GM12878 (cell line): ENCODE results near the gene LRP5. TPM values are rescaled to one million over a fixed set of nuclear protein-coding genes. Genes with fewer than 3 reads are reported as not detected.

ENCODE experiments used
- ATAC-seq: fragments of 200-7000 bp; cut with Tn5 transposase; 3 replicates; pipeline ENCODE4 v1.9.1; 2020; ENCODE audit warnings: mild to moderate bottlenecking, moderate library complexity
- BruUV-seq: library from RNA; stranded (reverse); fragments of 400-500 nt; replicated peaks from 2 replicates; lab custom pipeline; 2021; lab: Mats Ljungman, UMichigan
- CTCF ChIA-PET: fragments of 300-600 bp; sonication (Branson Sonifier 250); formaldehyde crosslinking; extraction: SDS; loops from one replicate; lab custom pipeline; 2021; ENCODE audit warnings: inconsistent platforms; lab: Yijun Ruan, JAX
- POLR2A ChIA-PET: fragments of 350-600 bp; formaldehyde crosslinking; extraction: SDS; loops from one replicate; lab custom pipeline; 2021; ENCODE audit warnings: inconsistent platforms; lab: Charles Lee
- RAD21 ChIA-PET: fragments of 300-600 bp; sonication (Branson Sonifier 250); formaldehyde crosslinking; loops from one replicate; lab custom pipeline; 2023; ENCODE audit warnings: antibody characterized with exemption; ENCODE audit not compliant: unreplicated experiment; lab: Charles Lee
- SMC1A ChIA-PET: fragments of 300-600 bp; sonication (Branson Sonifier 250); formaldehyde crosslinking; loops from one replicate; lab custom pipeline; 2023; ENCODE audit not compliant: unreplicated experiment, uncharacterized antibody; lab: Charles Lee
- DNase-seq: peaks from one replicate; pipeline ENCODE4 v3.0.0-alpha.2; 2011; ENCODE audit warnings: low read depth, low spot score
- FAIRE-seq: peaks from 3 replicates; lab custom pipeline; 2011; peaks lifted over from hg19 to GRCh38; lab: Jason Lieb, UNC
- H2AFZ ChIP-seq: 2 replicates; pipeline ENCODE4 v1.6.0; 2011; ENCODE audit warnings: low read depth, low read length, control low read depth; ENCODE audit not compliant: control insufficient read depth
- H3K27ac ChIP-seq: 2 replicates; pipeline ENCODE4 v1.5.1; 2011; ENCODE audit warnings: control low read depth; ENCODE audit not compliant: control insufficient read depth, insufficient read depth
- H3K27me3 ChIP-seq, 2 experiments: replicated peaks in 1 of 2; 2 replicates each; pipeline versions ENCODE4 v1.6.0 to v1.6.1; 2011; ENCODE audit warnings: low read length in 1 of 2; ENCODE audit not compliant: control insufficient read depth in 2 of 2, insufficient read depth in 2 of 2
- H3K36me3 ChIP-seq, 2 experiments: 2 replicates each; pipeline ENCODE4 v1.5.1; 2011; ENCODE audit warnings: low read length in 1 of 2; ENCODE audit not compliant: control insufficient read depth in 2 of 2, insufficient read depth in 2 of 2
- H3K4me1 ChIP-seq: 2 replicates; pipeline ENCODE4 v1.6.1; 2011; ENCODE audit warnings: mild to moderate bottlenecking, low read length, moderate library complexity, mixed read lengths; ENCODE audit not compliant: control insufficient read depth, insufficient read depth
- H3K4me2 ChIP-seq: 2 replicates; pipeline ENCODE4 v1.6.0; 2011; ENCODE audit warnings: control low read depth; ENCODE audit not compliant: control insufficient read depth, insufficient read depth
- H3K4me3 ChIP-seq: fragments of 200-600 bp; sonication (generic); 2 replicates; pipeline ENCODE4 v1.5.1; 2016
- H3K79me2 ChIP-seq: 2 replicates; pipeline ENCODE4 v1.6.0; 2011; ENCODE audit warnings: low read length; ENCODE audit not compliant: control insufficient read depth, insufficient read depth
- H3K9ac ChIP-seq: 2 replicates; pipeline ENCODE4 v1.8.0; 2011; ENCODE audit warnings: low read length, control low read depth, mixed read lengths; ENCODE audit not compliant: control insufficient read depth, insufficient read depth
- H3K9me3 ChIP-seq: replicated peaks from 3 replicates; pipeline ENCODE4 v1.5.1; 2011; ENCODE audit warnings: mild to moderate bottlenecking, low read length; ENCODE audit not compliant: control insufficient read depth, insufficient read depth
- H4K20me1 ChIP-seq: 2 replicates; pipeline ENCODE4 v1.6.0; 2011; ENCODE audit not compliant: control insufficient read depth, insufficient read depth
- MXI1 ChIP-seq: fragments of 150-350 bp; IDR thresholded peaks from 2 replicates; pipeline ENCODE4 v1.6.1; 2011; ENCODE audit warnings: low read depth, mild to moderate bottlenecking, inconsistent platforms, low read length, improper control_type of control experiment
- NR2F1 ChIP-seq: fragments of 450-650 bp; conservative IDR thresholded peaks from 2 replicates; pipeline ENCODE4 v1.6.1; 2017; ENCODE audit warnings: mild to moderate bottlenecking
- POLR2A ChIP-seq: IDR thresholded peaks from 2 replicates; pipeline ENCODE4 v1.6.1; 2011; ENCODE audit warnings: low read depth, mild to moderate bottlenecking, low read length
- POU2F2 ChIP-seq: IDR thresholded peaks from 3 replicates; pipeline ENCODE4 v1.6.1; 2011; ENCODE audit warnings: low read depth, mild to moderate bottlenecking, low read length, borderline replicate concordance
- RELA ChIP-seq: fragments of 450-650 bp; IDR thresholded peaks from 2 replicates; pipeline ENCODE4 v1.8.0; 2014; ENCODE audit warnings: borderline replicate concordance; ENCODE audit not compliant: partially characterized antibody
- SMC3 ChIP-seq: IDR thresholded peaks from 2 replicates; pipeline ENCODE4 v1.6.1; 2011; ENCODE audit warnings: low read length, improper control_type of control experiment, borderline replicate concordance
- USF1 ChIP-seq: IDR thresholded peaks from 2 replicates; pipeline ENCODE4 v1.6.1; 2011; ENCODE audit warnings: borderline replicate concordance, low read depth, mild to moderate bottlenecking, moderate library complexity, mixed read lengths, low read length; ENCODE audit not compliant: insufficient read depth; ENCODE audit errors: extremely low read length
- ZNF207 ChIP-seq: fragments of 450-650 bp; IDR thresholded peaks from 2 replicates; pipeline ENCODE4 v1.6.1; 2014; ENCODE audit warnings: antibody characterized with exemption, mild to moderate bottlenecking, borderline replicate concordance
- WGBS: methylation state at CpG from one replicate; pipeline ENCODE4 v1.1.6; 2016; ENCODE audit warnings: low lambda C conversion rate; ENCODE audit not compliant: insufficient replicate concordance, insufficient coverage; ENCODE audit errors: missing lambda C conversion rate; 5-methylcytosine and 5-hydroxymethylcytosine counted together
- in situ Hi-C: fragments of 300-500 bp; cut with MboI; formaldehyde crosslinking; loops from 9 replicates; pipeline ENCODE4 v1.14.3; 2018; ENCODE audit warnings: mixed read lengths
- intact Hi-C: fragments of 100-400 bp; cut with micrococcal nuclease; formaldehyde crosslinking; loops from one replicate; pipeline ENCODE4 v1.14.2; 2022; ENCODE audit not compliant: unreplicated experiment
- polyA plus RNA-seq, 11 experiments: library from polyadenylated mRNA; depleted of rRNA in 4 of 11; unstranded in 6 of 11; stranded (reverse) in 5 of 11; fragments of >200 nt; fragmentation: Nextera tagmentation in 4 of 11; fragmentation: Illumina TruSeq in 1 of 11; extraction: Ambion mirVana in 4 of 11; extraction: Trizol in 1 of 11; gene quantifications; 1 replicate in 1 of 11; 2 replicates in 10 of 11; pipeline versions ENCODE4 v1.2.1 to v1.2.3, GENCODE V29; 2011 to 2016; ENCODE audit warnings: inconsistent platforms in 2 of 11, missing spikeins in 2 of 11, low read depth in 1 of 11
- total RNA-seq, 4 experiments: library from RNA; depleted of rRNA in 3 of 4; stranded (reverse); fragments of >200 nt in 3 of 4; fragmentation: Illumina TruSeq in 1 of 4; extraction: Trizol in 1 of 4; gene quantifications; 2 replicates each; pipeline versions ENCODE4 v1.2.1 to v1.2.3, GENCODE V29; 2013 to 2021
- TF ChIP-seq, protein P1 (sequence below): IDR thresholded peaks from 2 replicates; pipeline ENCODE4 v1.6.1; 2012; ENCODE audit warnings: low read length, inconsistent platforms

LRP5 gene
- total and polyA plus RNA-seq, 10 of the 15 experiments (the other 5 are each of a cell fraction or from before 2014, with no cell fraction given), result 0.37 to 34.0 (median 6.6) TPM

DNA sequence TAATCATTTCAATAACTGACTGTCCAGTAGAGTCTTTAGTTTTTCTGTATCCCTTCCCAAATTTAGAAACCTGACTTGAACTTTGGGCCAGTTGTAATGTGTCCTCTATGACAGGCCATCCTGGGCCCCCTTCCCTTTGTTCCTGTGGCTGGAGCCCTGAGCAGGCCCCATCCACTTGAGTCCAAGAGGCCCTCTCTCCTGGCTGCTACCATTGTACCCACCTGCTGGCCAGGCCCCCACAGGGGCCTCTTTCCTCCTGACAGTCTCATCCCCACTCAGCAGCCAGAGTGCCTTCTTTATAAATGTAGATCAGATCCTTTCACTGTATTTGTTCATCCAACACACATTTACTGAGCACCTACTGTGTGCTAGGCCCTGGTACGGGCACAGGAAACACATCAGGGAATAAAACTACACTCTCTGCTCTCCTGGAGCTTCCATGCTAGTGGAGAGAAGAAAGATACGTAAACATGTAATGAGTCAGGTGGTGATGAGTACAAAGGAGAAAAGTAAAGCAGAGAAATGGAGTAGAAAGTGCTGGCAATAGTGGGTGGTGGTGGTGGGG lies 2.7 kb upstream of the LRP5 start:
- RAD21 ChIA-PET, result interaction anchor here (0.6 kb wide), 1 partner anchor 192 kb away, joined by 3 read pairs; no protein-coding TSS in a partner anchor
- H3K9ac ChIP-seq, result no peak overlapping the region
- CTCF ChIA-PET, result interaction anchor here (1.3 kb wide), 2 partner anchors 52 to 57 kb away, joined by 3 to 6 read pairs; no protein-coding TSS in a partner anchor
- no TSS peak for BruUV-seq
- no peak overlapping the region for H3K4me3 ChIP-seq
- no peak for DNase-seq
- H3K36me3 ChIP-seq, result no peaks in the 10 kb centered on the region
- SMC1A ChIA-PET, result interaction anchor here (1.4 to 1.5 kb wide), 2 partner anchors 13 to 52 kb away, joined by 4 to 5 read pairs; no protein-coding TSS in a partner anchor
- in situ Hi-C loops (no loop called here), intact Hi-C loops (loop anchor here (5.0 kb wide), 1 partner anchor 73 kb away; no protein-coding TSS in a partner anchor)
- no peak for TF ChIP-seq ZNF207
- TF ChIP-seq, protein P1, sequence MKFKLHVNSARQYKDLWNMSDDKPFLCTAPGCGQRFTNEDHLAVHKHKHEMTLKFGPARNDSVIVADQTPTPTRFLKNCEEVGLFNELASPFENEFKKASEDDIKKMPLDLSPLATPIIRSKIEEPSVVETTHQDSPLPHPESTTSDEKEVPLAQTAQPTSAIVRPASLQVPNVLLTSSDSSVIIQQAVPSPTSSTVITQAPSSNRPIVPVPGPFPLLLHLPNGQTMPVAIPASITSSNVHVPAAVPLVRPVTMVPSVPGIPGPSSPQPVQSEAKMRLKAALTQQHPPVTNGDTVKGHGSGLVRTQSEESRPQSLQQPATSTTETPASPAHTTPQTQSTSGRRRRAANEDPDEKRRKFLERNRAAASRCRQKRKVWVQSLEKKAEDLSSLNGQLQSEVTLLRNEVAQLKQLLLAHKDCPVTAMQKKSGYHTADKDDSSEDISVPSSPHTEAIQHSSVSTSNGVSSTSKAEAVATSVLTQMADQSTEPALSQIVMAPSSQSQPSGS, result no peak
- TF ChIP-seq USF1, result no peak
- TF ChIP-seq MXI1, result no peak
- no peak for TF ChIP-seq NR2F1
- TF ChIP-seq RELA, result no peak
- no peak for TF ChIP-seq POLR2A
- no peak for TF ChIP-seq POU2F2
- no peak for TF ChIP-seq SMC3
- no peaks in the 10 kb centered on the region for H3K27me3 ChIP-seq
- no peaks in the 10 kb centered on the region for H4K20me1 ChIP-seq
- no peaks in the 10 kb centered on the region; the same call in 1 of the 2 replicates for H3K4me1 ChIP-seq
- peaks cover 17% of the 10 kb centered on the region for H3K79me2 ChIP-seq
- POLR2A ChIA-PET, result no interaction called here
- no peak for FAIRE-seq
- no peak overlapping the region for H3K27ac ChIP-seq
- H2AFZ ChIP-seq, result no peak overlapping the region
- ATAC-seq, result no peak
- 51% methylated on average over 2 of the region's 2 CpGs for WGBS
- no peaks in the 10 kb centered on the region for H3K9me3 ChIP-seq
- H3K4me2 ChIP-seq, result no peak overlapping the region
